IPS DF 19.7 (cell line): Measurements from ENCODE around the gene WDFY2.
"Not testable (repeated sequence)": the region's sequence is repeated elsewhere in the genome, so short reads cannot be mapped to it uniquely, and the experiment has no call there.

ENCODE experiments used
- DNase-seq: peaks from one replicate; pipeline ENCODE4 v3.0.0-alpha.2; 2013; ENCODE audit warnings: low read depth, low spot score

Gene WDFY2

GRCh38 chr13:51564252-51564651 lies 20.0 kb upstream of the WDFY2 start:
- DNase-seq, result no peak

GRCh38 chr13:51564671-51565070 lies 19.6 kb upstream of the WDFY2 start:
- no peak for DNase-seq

GRCh38 chr13:51569001-51569400 lies 15.3 kb upstream of the WDFY2 start:
- not testable (repeated sequence) for DNase-seq

GRCh38 chr13:51576754-51577153 lies 7.5 kb upstream of the WDFY2 start:
- DNase-seq, result no peak

- DNase-seq, result no peak
These were observed 6.6 kb upstream of the WDFY2 start for GRCh38 chr13:51577690-51578089.

- no peak for DNase-seq
These were observed 4.6 kb upstream of the WDFY2 start for GRCh38 chr13:51579676-51580075.

- DNase-seq, result no peak
These were observed 3.0 kb upstream of the WDFY2 start for GRCh38 chr13:51581148-51581820.

- no peak for DNase-seq
These were observed 790 bp upstream of the WDFY2 start for GRCh38 chr13:51583469-51583874.

GRCh38 chr13:51584731-51585672 lies 740 bp downstream of the WDFY2 start:
- DNase-seq, result peak; percentile 42

- DNase-seq, result no peak
These were observed 1.4 kb downstream of the WDFY2 start for GRCh38 chr13:51585696-51586095.

GRCh38 chr13:51587372-51587771 lies 3.1 kb downstream of the WDFY2 start:
- DNase-seq, result no peak

- DNase-seq, result no peak
These were observed 4.2 kb downstream of the WDFY2 start for GRCh38 chr13:51588406-51588949.

GRCh38 chr13:51589793-51590192 lies 5.5 kb downstream of the WDFY2 start:
- no peak for DNase-seq

- DNase-seq, result no peak
These were observed 6.1 kb downstream of the WDFY2 start for GRCh38 chr13:51590231-51590970.

- no peak for DNase-seq
These were observed 6.8 kb downstream of the WDFY2 start for GRCh38 chr13:51590971-51591627.

- DNase-seq, result not testable (repeated sequence)
These were observed 7.7 kb downstream of the WDFY2 start for GRCh38 chr13:51591938-51592337.

GRCh38 chr13:51594432-51594831 lies 10.2 kb downstream of the WDFY2 start:
- DNase-seq, result no peak

- no peak for DNase-seq
These were observed 11.2 kb downstream of the WDFY2 start for GRCh38 chr13:51595416-51595815.

GRCh38 chr13:51596541-51596940 lies 12.3 kb downstream of the WDFY2 start:
- no peak for DNase-seq

GRCh38 chr13:51599444-51600176 lies 15.3 kb downstream of the WDFY2 start:
- DNase-seq, result no peak

GRCh38 chr13:51600703-51601102 lies 16.4 kb downstream of the WDFY2 start:
- DNase-seq, result no peak
